Stimulated activated CD4-positive, alpha-beta T cell treated with anti-CD3 and anti-CD28 coated beads, TNF-alpha, amount 100 ng/mL, for 48 hours (primary cell): ENCODE data around the gene CALCB.
"Not testable (repeated sequence)": the region's sequence is repeated elsewhere in the genome, so short reads cannot be mapped to it uniquely, and the experiment has no call there.

ENCODE experiments used
- DNase-seq, 3 donors: peaks; one replicate each; pipeline ENCODE4 v3.0.0-alpha.2; 2020; ENCODE audit warnings: low read depth in 3 of 3

The CALCB gene, protein sequence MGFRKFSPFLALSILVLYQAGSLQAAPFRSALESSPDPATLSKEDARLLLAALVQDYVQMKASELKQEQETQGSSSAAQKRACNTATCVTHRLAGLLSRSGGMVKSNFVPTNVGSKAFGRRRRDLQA

DNA sequence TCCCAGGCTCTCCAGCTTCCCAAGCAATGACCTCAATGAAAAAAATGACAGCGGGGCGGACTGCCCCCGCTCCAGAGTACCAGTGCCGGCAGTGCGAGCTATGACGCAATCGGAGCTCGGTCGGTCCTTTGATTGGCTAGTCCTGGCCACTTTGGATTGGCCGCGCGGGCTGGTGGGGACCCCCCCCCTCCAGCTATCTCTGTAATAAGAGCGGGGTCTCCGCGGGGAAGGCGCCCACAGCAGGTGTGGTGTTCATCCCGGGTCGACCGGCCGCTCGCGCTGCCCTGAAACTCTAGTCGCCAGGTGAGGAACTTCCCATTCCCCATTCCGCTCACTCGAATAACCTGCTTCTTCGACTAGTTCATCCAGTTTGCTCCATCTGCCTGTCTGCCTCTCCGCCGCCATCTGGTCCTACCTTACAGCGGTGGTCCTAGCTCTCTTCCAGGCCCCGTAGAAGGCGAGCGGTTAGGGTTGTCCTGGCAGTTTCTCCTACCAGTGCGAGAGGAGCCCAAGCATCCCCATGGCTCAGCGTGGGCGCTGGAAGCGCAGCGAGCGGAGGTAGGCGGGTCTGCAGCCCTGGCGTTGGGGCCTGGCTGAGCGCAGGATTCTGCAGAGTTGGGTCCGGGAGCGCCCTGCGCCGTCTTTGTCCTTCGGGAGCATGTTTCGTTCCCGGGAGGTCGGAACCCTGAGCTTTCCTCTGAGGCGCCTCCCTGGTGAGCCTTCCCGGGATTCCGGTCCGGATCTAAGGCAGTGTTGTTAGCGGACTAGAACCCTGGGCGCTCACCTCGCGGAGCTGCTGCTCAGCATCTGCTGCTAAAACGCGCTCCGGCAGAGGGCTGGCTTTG, at the start of gene CALCB:
Gene CALCB, plus strand, starts transcription at position 233 of the 845 bp plus-strand sequence. CDS start 1,126 bp downstream, outside the sequence.
- DNase-seq: peak in 1 of 3 donors; percentile 17

DNA sequence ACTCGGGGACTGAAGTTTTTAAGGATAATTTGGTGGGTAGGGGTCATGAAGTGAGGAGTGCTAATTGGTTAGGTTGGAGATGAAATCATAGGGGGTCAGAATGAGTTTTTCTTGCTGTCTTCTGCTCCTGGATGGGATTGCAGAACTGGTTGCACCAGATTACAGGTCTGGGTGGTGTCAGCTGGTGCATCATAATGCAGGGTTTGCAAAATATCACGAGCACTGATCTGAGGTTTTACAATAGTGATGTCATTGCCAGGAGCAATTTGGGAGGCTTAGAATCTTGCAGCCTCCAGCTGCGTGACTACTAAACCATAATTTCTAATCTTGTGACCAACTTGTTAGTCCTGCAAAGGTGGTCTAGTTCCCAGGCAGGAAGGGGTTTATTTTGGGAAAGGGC, 46.4 kb upstream of the CALCB start:
- no peak for DNase-seq

DNA sequence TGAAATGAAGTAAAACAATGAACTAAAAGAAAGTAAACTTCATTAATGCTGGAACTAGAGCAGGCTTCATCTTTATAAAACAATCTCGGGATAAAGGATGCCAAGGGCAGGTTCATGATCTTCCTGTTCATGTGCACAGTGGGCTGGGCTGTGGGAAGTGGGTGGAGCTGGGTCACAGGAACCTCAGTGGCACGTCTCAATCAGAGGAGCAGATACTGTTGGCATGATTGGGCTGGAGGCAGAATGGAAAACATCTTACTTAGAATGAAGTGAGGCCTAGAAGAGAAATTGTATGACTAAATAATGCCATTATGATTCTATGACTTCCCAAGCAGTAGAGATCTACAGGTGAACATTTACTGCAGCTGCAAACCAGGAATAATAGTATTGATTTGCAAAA, 45.4 kb upstream of the CALCB start:
- DNase-seq: no peak

DNA sequence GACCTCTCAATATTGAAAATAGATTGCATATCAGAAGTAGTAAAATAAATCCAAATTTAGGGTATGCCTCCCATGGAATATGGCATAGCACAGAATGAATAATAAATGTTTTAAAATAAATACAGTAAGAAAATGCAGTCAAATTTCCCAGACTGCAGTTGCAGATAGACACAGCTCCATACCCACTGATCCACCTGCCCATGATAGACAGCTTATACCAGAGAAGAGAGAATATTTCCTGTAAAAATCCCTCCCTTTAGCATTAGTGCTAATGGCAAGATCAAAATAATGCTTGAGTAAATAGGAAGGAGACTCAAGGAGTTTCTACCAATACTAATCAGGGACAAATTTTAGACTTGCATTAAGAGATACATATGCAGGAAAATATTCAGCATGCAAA, 45.0 kb upstream of the CALCB start:
- DNase-seq: no peak

DNA sequence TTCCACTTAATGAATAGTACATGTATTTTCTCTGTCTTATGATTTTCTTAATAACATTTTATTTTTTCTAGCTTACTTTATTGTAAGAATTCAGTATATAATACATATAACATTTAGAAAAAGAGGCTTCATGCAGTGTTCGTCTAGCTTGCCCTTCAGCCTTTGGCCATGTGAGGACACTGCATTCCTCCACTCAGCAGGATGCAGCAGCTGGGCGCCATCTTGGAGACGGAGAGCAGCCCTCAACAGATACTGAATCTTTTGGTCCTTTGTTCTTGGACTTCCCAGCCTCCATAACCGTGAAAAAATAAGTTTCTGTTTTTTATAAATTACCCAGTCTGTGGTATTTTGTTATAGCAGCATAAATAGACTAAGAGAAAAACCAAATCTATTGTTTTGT, 41.4 kb upstream of the CALCB start:
- DNase-seq: not testable (repeated sequence)

DNA sequence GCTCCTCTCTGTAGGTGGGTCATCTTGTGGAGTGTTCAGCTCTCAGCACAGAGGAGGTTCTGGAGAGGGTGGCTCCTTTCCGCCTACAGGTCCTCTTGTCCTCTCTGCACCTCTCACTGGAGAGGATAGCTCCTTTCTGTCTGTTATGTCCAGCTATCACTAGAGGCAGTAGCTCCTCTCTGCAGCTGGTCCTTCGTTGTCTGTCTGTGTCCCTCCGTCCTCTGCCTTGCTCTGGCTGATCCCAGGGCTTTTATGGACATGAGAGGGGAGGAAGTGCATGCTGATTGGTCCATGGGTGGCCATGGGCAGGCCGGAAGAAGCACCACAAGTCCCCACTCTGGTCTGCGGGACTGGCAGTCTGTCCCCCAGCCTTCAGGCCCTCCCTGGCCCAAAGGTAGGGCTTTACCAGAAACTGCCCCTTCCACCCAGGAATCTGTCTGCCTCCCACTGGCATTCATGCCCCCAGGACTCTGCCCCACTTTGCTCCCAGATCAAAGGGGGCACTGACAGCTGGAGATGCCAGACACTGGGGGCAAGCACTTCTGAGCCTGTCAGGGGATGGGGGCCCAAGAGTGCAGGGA, 38.6 kb upstream of the CALCB start:
- DNase-seq: no peak

DNA sequence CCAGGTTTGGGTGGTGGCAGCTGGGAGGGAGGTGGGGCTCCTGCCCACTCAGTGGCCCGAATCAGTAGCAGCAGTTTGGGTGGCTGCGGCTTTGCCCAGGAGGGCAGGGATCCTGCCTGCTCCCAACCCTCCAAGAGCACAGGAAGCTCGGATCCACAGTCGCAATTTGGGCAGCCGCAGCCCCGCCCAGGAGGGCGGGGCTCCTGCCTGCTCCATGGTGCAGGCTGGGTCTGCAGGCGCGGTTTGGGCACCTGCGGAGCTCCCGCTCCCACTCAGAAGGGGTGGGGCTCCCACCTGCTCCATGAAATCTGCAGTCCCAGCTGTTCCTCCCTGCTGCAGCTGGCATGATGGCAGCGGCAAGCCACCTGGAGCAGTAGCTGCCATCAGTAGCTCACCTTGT, 38.1 kb upstream of the CALCB start:
- DNase-seq: no peak

DNA sequence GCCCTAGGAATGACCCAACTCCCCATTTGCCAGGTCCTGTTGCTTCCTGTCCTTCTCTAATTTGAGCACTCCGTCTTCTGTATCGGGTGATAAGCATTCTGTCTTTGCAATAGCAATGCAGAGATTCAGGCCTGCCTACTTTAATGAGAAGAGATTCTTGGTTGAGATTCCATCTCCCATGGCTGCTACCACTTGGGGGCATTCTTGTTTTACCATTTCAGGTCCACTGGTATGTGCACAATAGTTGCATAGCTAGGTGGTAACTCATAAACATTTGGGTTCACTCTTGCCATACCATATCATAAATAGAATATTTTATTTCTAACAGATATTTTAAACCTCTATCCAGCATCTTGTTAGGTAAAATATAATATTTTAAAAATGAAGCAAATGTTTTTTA, 34.4 kb upstream of the CALCB start:
- no peak for DNase-seq

DNA sequence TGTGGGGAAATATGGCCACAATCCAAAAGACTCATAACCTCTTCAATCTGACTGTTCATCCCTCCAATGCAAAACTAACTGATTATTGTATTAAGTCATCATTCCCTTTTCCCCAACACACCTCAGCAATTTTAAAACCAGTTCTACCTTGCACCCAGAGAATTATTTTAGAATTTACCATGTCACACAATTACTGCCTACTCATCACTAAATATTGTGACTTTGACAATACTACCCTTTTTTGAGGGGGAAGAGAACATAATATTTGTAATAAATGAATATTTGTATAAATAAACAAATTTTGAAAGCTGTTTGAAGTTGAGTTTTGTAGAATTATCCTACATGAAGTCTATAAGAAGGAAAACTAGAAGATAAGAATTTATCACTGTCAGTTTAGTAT, 28.2 kb upstream of the CALCB start:
- no peak for DNase-seq

DNA sequence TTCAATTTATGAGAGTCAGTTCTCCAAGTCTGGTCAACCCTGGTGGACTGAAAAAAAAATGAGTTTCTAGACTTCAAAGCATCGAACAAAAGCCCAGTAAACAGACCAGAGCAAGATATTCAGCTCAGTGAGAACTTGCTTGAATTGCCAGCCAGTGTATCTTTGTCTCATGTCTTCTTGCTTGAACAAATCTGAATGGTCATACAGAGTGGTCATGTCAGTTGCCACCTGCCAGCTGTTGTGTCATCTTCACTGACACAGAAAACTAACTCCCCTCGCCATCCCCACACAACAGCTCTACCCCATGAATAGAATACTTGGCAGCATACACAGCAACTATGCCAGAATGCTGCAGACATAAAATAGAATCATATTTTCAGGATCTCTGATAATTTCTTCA, 27.5 kb upstream of the CALCB start:
- no peak for DNase-seq

DNA sequence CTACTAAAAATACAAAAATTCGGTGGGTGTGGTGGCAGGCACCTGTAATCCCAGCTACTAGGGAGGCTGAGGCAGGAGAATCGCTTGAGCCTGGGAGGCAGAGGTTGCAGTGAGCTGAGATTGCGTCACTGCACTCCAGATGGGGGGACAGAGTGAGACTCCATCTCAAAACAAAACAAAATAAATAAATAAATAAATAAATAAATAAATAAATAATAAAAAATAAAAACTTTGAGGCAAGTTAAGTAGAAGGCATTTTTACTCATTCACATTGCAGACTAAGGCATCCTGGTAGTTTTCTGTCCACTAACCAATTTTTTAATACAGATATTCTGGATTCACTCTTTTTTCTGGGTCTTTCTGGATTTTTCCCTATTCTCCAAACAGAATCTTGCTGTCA, 26.7 kb upstream of the CALCB start:
- not testable (repeated sequence) for DNase-seq

DNA sequence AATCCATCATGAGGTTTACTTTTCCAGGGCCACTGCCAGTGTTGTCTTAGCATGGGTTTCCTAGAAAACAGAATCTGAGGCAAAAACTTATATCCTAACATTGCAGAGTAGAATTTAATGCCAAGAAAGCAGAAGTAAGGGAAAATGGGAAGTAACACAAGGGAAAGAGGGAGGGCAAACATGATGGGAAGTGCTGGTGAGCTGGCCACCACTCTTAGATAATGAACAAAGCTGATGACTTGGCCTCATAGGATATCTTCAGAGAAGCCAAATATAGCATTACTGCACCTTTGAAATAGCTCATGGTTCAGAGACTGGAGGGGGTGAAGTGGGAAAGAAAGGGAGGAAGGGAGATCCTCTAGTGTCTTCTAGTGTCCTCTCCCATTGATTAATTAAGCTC, 24.8 kb upstream of the CALCB start:
- DNase-seq: no peak

DNA sequence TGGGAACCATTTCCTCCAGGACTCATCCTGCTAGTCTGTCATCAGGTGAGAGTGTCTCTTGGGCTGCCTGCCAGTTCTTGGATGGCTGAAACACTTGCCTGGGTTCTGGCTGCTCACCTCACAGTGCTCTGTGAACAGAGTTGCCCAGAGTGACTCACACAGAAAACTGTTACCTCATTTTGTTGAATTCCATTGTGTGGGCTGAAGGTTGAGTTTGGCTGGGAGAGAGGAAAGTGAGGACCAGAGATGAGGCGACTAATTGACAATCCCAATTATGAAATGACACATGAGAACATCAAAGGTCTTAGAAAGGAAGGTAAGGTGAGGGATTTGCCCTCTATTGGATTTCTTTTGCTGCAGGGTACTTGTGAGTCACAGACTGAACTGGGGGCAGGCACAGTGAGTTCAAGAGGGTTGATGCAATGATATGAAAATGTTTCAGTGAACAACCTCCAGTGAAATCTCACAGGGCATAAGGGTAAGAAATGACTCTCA, 20.2 kb upstream of the CALCB start:
- peak in 1 of 3 donors; percentile 33 for DNase-seq

DNA sequence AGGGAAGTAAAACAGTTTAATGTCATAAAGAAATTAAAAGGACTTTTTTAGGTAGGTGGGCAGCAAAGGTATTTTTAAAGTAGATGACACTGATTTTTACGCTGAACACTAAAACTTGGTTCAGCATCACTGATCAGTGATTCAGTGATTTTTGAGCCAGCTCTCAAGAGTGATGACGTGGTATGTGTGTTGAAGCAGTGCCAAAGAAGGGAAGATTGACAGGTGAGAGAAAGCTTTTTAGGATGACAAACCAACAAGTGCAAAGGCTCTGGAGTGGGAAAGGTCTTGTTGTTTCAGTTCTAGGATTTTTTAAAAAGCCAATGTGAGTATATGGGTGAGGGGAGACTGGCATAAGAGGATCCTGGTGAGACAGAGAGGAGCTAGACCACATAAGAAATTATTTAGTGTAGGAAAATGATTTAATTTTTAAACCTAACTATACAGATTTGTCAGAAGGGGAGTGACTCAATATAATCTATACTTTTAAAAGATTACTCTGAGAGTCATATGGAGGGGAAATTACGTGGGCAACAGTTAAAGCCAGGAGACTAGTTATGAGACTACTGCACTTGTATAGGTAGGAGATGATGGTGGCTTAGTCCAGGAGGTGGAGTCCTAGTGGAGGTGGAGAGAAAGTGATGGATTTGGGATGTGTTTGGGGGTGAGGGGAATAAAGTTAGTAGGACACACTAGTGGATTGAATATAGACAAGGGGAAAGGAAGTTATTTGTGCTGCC, 17.6 kb upstream of the CALCB start:
- no peak for DNase-seq

DNA sequence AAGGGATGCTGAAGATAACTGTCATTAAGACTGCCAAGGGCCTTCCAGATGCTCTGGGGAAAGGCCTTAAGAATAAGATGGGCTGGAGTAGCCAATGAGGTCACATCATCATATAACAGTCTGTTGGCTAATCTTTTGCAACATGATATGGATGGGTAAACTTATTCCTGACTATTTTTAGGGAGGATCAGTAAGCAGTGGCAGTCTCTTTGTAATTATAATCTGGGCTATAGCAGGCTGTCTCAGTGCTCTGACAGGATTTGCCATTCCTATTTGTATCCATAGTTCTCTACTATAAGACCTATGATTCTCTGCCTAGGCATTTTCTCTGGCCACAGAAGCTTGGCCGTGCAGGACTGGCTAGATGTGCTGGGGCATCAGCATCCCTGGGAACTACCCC, 16.1 kb upstream of the CALCB start:
- DNase-seq: no peak

DNA sequence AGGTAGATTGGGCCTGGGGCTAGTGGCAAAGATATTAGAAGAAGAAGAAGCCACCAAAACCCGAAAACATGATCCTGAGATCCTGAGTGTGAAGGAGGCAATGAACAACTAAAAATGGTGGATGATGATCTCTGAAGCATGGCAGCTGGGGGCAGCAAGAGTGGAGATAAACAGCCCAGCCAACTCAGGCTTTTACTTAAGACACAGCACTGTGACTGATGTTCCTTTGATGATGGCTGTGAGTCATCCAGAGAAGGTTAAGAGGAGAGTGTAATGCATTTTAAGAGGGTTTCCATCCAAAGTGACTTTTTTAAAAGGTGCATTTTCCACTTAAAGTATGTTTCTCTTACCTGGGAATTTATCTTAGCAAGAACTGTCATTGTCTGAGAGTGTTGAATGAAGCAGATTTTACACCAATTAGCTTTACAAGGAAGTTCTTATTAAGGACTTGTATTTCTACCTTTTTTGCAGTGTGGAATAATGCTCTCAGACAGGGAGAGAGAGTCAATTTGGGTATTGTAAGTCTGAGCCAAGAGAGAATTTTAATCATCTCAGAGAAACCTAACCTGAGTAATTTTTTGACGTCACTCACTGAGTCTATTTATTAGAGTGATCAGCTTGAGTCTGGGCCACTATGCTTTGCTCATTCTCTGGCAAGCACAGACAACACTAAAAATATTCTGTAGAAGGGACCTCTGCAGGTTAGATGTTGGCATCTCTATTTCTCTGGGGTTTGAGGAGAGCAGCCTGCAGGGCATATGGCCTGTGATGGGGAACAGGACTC, 14.1 kb upstream of the CALCB start:
- no peak for DNase-seq

DNA sequence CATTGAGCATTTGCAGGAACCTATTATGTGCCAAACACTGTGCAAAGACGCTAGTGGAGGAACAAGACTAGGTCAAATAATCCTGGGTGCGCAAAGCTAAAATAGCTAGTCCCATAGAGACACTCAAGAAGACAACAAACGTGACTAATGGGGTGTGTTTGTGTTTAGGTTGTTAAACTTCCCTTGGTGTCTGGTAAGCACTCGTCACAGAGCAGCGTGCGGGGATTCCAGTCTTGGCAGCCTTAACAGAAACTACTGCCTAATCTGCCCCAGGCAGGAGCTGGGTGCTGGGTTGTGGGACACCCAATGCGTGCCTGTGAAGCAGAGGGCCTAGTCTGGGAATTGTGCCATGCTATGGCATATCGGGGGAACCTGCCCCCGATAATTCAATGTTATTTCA, 10.8 kb upstream of the CALCB start:
- no peak for DNase-seq

DNA sequence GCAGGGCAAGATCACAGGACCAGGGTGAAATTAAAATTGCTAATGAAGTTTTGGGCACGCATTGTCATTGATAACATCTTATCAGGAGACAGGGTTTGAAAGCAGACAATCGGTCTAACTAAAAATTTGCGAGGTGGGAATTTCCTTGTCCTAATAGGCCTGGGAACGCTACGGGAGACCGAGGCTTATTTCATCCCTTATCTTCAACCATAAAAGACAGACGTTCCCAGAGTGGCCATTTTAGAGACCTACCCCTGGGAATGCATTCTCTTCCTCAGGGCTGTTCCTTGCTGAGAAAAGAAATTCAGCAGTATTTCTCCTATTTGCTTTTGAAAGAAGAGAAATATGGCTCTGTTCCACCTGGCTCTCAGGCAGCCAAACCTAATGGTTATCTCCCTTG, 3.6 kb upstream of the CALCB start:
- DNase-seq: not testable (repeated sequence)

DNA sequence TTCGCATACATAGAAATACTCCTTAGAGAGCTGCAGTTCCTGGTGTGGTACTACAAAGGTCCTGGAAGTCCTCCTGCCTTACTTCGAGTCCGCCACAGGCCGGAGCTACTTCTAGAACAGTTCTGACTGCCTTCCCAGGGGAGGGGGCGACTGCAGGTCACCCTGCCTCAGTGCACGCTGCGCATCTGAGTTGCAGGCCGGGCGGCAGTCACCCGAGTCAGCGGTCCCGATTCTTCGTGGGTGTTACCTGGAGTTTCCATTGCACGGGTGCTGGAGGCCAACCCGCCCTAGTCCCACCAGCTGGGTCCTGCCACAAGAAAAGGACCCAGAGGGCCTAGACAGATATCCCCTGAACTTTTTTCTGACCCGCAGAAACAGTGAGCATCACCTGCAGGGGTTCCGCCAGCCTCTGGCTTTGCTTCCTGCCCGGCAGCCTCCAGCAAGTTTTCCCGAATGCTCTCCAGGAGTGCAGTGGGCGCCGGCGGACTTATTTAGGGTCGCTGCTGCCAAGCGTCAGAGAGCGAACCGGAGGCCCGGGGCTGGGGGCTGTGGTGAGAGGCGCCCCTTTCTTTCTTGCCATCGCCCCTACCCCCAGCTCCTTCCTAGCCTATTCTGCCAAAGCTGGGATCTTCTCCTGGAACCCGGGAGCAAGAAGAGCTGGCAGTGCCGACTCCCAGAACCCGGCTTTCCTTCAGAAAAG, 1.7 kb upstream of the CALCB start:
- no peak for DNase-seq

DNA sequence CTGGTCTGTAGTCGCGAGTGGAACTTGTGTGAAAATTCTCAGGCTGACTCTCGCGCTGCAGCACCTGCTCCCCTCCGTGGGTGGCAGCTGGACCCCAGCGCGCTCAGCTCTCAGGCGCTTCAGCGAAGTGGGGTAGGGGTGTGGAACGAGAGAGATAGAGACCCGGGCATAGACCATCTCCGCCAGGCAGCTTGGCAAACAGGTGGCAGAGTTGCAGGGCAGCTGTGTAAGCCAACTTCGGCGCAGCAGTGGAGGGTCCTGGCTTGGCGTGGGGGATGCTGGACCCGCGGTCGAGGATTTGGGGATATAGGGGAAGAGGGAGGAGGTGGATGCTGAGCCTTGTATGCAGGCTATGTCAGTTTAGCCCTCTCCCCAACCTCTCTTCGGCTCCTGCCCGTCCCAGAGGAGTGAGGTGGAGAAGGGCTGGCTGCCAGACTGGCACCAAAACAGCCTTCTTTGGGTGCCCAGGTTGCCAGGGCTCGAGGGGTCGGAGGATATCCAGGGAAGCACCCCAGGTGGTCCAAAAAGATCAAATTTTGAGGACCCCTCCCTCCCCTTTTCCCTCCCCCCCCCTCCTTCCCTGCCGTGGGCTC, 746 bp upstream of the CALCB start:
- DNase-seq: no peak
